ENCODE data around the gene MOGAT3.

MOGAT3 gene

DNA sequence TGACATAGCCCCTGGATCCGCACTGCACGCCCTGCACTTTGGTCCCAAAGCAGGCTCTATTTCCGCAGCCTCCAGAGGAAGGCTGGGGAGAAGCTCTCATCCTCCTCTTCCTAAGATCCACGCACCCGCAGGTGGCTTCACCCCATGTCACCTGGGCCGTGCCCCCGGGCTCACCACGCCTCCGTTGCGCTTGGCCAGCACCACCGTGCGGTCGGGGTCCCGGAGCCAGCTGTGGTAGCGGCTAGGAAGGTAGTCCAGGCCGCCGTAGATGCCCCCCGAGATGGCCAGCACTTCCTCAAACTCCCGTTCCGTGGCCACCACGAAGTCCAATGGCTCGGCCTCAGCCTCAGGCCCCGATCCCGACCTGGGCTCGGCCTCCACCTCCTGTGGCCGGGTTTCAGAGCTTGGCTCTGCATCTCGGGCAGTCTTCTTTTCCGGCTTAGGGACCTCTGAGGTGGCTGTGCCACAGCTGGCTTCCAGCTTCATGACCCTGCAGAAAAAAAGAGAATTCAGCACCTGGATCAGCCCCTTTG lies 26.4 kb downstream of the MOGAT3 start:
- Histone ChIP-seq H3K4me2 (ENCODE audit: low read length) (peak overlapping the region; percentile 94), H2AK5ac (ENCODE audit: low read length) (no peak overlapping the region), H2BK15ac (replicated peaks; ENCODE audit: low read depth) (no peak overlapping the region), H3K9ac (ENCODE audit: low read length) (peak overlapping the region; percentile 44), H3K18ac (ENCODE audit: low read length) (no peak overlapping the region), H2BK5ac (ENCODE audit: low read length) (no peak overlapping the region), H3K4me3 (ENCODE audit: low read length) (peak overlapping the region; percentile 45), H3K79me2 (ENCODE audit: control insufficient read depth, insufficient read depth, low read length) (no peaks in the 10 kb centered on the region), H3K27ac (ENCODE audit: low read depth, low read length) (no peak overlapping the region), H2BK120ac (ENCODE audit: low read depth, low read length) (no peak overlapping the region), H3K4ac (ENCODE audit: low read depth, low read length) (no peak overlapping the region), H3K56ac (ENCODE audit: low read length) (peak overlapping the region; percentile 60), H3K79me1 (ENCODE audit: low read length) (no peaks in the 10 kb centered on the region), H3K4me1 (ENCODE audit: control insufficient read depth, low read depth, low read length) (no peaks in the 10 kb centered on the region), H3K27me3 (ENCODE audit: insufficient read depth, low read length, poor library complexity) (peaks cover 56% of the 10 kb centered on the region), H4K5ac (ENCODE audit: low read length) (no peak overlapping the region), H4K8ac (ENCODE audit: low read depth, low read length) (no peak overlapping the region), H3K36me3 (ENCODE audit: control insufficient read depth, insufficient read depth, low read length) (no peaks in the 10 kb centered on the region), H3K23ac (ENCODE audit: low read length) (no peak overlapping the region)
- DNase-seq, result peak; percentile 45
- no CpG with 5 or more reads among the region's 28 CpGs for WGBS (ENCODE audit: extremely low coverage, insufficient coverage, low lambda C conversion rate)

DNA sequence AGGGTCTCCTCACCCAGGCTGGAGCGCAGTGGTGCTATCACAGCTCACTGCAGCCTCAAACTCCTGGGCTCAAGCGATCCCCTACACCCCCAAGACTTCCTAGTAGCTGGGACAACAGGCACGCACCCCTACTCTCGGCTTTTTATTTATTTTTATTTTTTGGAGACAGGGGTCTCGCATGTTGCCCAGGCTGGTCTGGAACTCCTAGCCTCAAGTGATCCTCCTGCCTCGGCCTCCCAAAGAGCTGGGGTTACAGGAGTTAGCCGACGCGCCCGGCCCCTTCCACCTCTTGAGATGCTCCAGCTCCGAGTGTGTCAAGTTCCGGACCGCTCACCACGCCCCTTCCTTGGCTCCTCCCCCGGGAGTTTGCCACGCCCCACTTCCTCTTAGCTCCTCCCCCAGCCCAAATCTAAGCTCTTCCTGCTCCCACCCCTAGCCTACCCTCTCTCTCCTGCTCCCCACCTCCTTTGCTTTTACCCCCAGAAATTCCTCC lies 27.0 kb downstream of the MOGAT3 start:
- Histone ChIP-seq H3K36me3 (ENCODE audit: control insufficient read depth, insufficient read depth, low read length) (no peaks in the 10 kb centered on the region), H3K18ac (ENCODE audit: low read length) (no peak overlapping the region), H3K23ac (ENCODE audit: low read length) (no peak overlapping the region), H3K4ac (ENCODE audit: low read depth, low read length) (no peak overlapping the region), H2BK15ac (replicated peaks; ENCODE audit: low read depth) (no peak overlapping the region), H3K27ac (ENCODE audit: low read depth, low read length) (no peak overlapping the region), H3K4me3 (ENCODE audit: low read length) (peak overlapping the region; percentile 45), H2AK5ac (ENCODE audit: low read length) (no peak overlapping the region), H3K79me2 (ENCODE audit: control insufficient read depth, insufficient read depth, low read length) (no peaks in the 10 kb centered on the region), H3K4me2 (ENCODE audit: low read length) (peak overlapping the region; percentile 94), H3K27me3 (ENCODE audit: insufficient read depth, low read length, poor library complexity) (peaks cover 56% of the 10 kb centered on the region), H2BK5ac (ENCODE audit: low read length) (no peak overlapping the region), H4K5ac (ENCODE audit: low read length) (no peak overlapping the region), H3K56ac (ENCODE audit: low read length) (peak overlapping the region; percentile 60), H2BK120ac (ENCODE audit: low read depth, low read length) (no peak overlapping the region), H3K79me1 (ENCODE audit: low read length) (no peaks in the 10 kb centered on the region), H4K8ac (ENCODE audit: low read depth, low read length) (no peak overlapping the region), H3K4me1 (ENCODE audit: control insufficient read depth, low read depth, low read length) (no peaks in the 10 kb centered on the region), H3K9ac (ENCODE audit: low read length) (peak overlapping the region; percentile 44)
- no CpG with 5 or more reads among the region's 16 CpGs for WGBS (ENCODE audit: extremely low coverage, insufficient coverage, low lambda C conversion rate)
- peak; percentile 85 for DNase-seq

DNA sequence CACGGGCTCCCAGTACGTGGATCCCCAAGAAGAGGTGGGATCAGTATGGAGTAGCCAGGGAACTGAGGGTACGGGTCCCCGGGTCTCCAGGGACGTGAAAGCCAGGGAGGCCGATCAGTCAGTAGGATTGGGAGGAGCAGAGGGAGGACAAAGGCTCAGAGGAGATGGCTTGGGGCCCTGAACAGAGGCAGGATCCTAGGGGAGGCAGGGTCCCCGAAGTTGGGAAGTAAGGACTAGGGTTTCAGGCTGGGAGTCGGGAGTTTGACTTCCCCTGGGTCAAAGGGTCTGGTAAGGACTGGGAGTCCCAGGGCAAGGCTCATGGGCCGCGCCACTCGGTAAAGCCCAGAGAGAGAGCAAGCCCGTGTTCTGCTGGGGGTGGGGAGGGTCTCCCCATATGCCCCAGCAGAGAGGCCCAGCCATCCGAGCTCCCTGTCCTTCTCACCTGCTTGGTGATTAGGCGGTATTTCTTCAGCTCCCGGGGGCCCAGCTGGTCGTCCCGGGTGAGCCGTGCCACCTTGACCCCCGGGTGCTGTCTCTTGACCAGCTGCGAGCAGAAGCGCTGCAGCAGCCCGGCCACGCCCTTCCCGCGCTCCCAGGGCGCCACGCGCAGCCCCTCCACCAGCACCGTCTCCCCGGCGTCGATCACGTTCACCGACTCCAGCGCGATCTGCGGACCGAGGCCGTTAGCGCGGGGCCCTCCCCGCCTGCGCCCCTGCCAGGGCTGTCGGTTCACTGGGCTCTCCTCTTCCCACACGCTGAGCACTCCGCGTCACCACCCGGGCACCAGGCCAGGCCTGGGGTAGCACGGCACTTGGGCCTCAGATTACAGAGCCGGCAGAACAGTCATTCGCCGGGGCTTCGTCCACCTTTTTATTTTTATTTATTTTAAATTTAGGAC lies 27.7 kb downstream of the MOGAT3 start:
- Histone ChIP-seq H3K18ac (ENCODE audit: low read length) (no peak overlapping the region), H3K79me1 (ENCODE audit: low read length) (no peaks in the 10 kb centered on the region), H3K4me3 (ENCODE audit: low read length) (no peak overlapping the region), H3K56ac (ENCODE audit: low read length) (peak overlapping the region; percentile 70), H2BK5ac (ENCODE audit: low read length) (no peak overlapping the region), H3K23ac (ENCODE audit: low read length) (no peak overlapping the region), H3K4ac (ENCODE audit: low read depth, low read length) (no peak overlapping the region), H3K9ac (ENCODE audit: low read length) (no peak overlapping the region), H3K36me3 (ENCODE audit: control insufficient read depth, insufficient read depth, low read length) (no peaks in the 10 kb centered on the region), H4K8ac (ENCODE audit: low read depth, low read length) (no peak overlapping the region), H2BK120ac (ENCODE audit: low read depth, low read length) (no peak overlapping the region), H3K79me2 (ENCODE audit: control insufficient read depth, insufficient read depth, low read length) (no peaks in the 10 kb centered on the region), H3K4me2 (ENCODE audit: low read length) (no peak overlapping the region), H2AK5ac (ENCODE audit: low read length) (no peak overlapping the region), H2BK15ac (replicated peaks; ENCODE audit: low read depth) (no peak overlapping the region), H4K5ac (ENCODE audit: low read length) (no peak overlapping the region), H3K4me1 (ENCODE audit: control insufficient read depth, low read depth, low read length) (no peaks in the 10 kb centered on the region), H3K27ac (ENCODE audit: low read depth, low read length) (no peak overlapping the region), H3K27me3 (ENCODE audit: insufficient read depth, low read length, poor library complexity) (peaks cover 57% of the 10 kb centered on the region)
- DNase-seq, result peak; percentile 6
- no CpG with 5 or more reads among the region's 53 CpGs for WGBS (ENCODE audit: extremely low coverage, insufficient coverage, low lambda C conversion rate)

GRCh38 chr7:101172005-101172853 lies 28.6 kb downstream of the MOGAT3 start:
- no peaks in the 10 kb centered on the region for H3K79me1 ChIP-seq (ENCODE audit: low read length)
- no peak overlapping the region for H3K4me2 ChIP-seq (ENCODE audit: low read length)
- no peak overlapping the region for H2BK5ac ChIP-seq (ENCODE audit: low read length)
- H3K36me3 ChIP-seq (ENCODE audit: control insufficient read depth, insufficient read depth, low read length), result no peaks in the 10 kb centered on the region
- no peaks in the 10 kb centered on the region for H3K4me1 ChIP-seq (ENCODE audit: control insufficient read depth, low read depth, low read length)
- no peak overlapping the region for H3K4ac ChIP-seq (ENCODE audit: low read depth, low read length)
- WGBS (ENCODE audit: extremely low coverage, insufficient coverage, low lambda C conversion rate), result no CpG with 5 or more reads among the region's 79 CpGs
- H3K27ac ChIP-seq (ENCODE audit: low read depth, low read length), result no peak overlapping the region
- H4K5ac ChIP-seq (ENCODE audit: low read length), result no peak overlapping the region
- no peak overlapping the region for H2BK120ac ChIP-seq (ENCODE audit: low read depth, low read length)
- no peaks in the 10 kb centered on the region for H3K79me2 ChIP-seq (ENCODE audit: control insufficient read depth, insufficient read depth, low read length)
- H3K9ac ChIP-seq (ENCODE audit: low read length), result no peak overlapping the region
- H3K18ac ChIP-seq (ENCODE audit: low read length), result no peak overlapping the region
- peak overlapping the region; percentile 34 for H3K56ac ChIP-seq (ENCODE audit: low read length)
- no peak overlapping the region for H4K8ac ChIP-seq (ENCODE audit: low read depth, low read length)
- H3K23ac ChIP-seq (ENCODE audit: low read length), result no peak overlapping the region
- H2BK15ac ChIP-seq (replicated peaks; ENCODE audit: low read depth), result no peak overlapping the region
- peaks cover 56% of the 10 kb centered on the region for H3K27me3 ChIP-seq (ENCODE audit: insufficient read depth, low read length, poor library complexity)
- no peak overlapping the region for H3K4me3 ChIP-seq (ENCODE audit: low read length)
- DNase-seq, result peak; percentile 24
- no peak overlapping the region for H2AK5ac ChIP-seq (ENCODE audit: low read length)

- Histone ChIP-seq H3K4me1 (ENCODE audit: control insufficient read depth, low read depth, low read length) (peaks cover 2% of the 10 kb centered on the region), H4K5ac (ENCODE audit: low read length) (no peak overlapping the region), H3K36me3 (ENCODE audit: control insufficient read depth, insufficient read depth, low read length) (no peaks in the 10 kb centered on the region), H3K27ac (ENCODE audit: low read depth, low read length) (no peak overlapping the region), H2BK5ac (ENCODE audit: low read length) (no peak overlapping the region), H3K4me3 (ENCODE audit: low read length) (no peak overlapping the region), H4K8ac (ENCODE audit: low read depth, low read length) (no peak overlapping the region), H3K9ac (ENCODE audit: low read length) (no peak overlapping the region), H3K4me2 (ENCODE audit: low read length) (no peak overlapping the region), H3K27me3 (ENCODE audit: insufficient read depth, low read length, poor library complexity) (peaks cover 50% of the 10 kb centered on the region), H3K79me1 (ENCODE audit: low read length) (no peaks in the 10 kb centered on the region), H2BK15ac (replicated peaks; ENCODE audit: low read depth) (no peak overlapping the region), H3K18ac (ENCODE audit: low read length) (no peak overlapping the region), H3K56ac (ENCODE audit: low read length) (no peak overlapping the region), H3K79me2 (ENCODE audit: control insufficient read depth, insufficient read depth, low read length) (no peaks in the 10 kb centered on the region), H2BK120ac (ENCODE audit: low read depth, low read length) (no peak overlapping the region), H3K23ac (ENCODE audit: low read length) (no peak overlapping the region), H2AK5ac (ENCODE audit: low read length) (no peak overlapping the region), H3K4ac (ENCODE audit: low read depth, low read length) (no peak overlapping the region)
- WGBS (ENCODE audit: extremely low coverage, insufficient coverage, low lambda C conversion rate), result no CpG with 5 or more reads among the region's 13 CpGs
- peak; percentile 3 for DNase-seq
Measured at GRCh38 chr7:101171442-101171837, 29.4 kb downstream of the MOGAT3 start.

Data from mesendoderm (in vitro differentiated cells).